Myocyte (in vitro differentiated cells): ENCODE results near the gene PGD. TPM values are rescaled to one million over a fixed set of nuclear protein-coding genes. Genes with fewer than 3 reads are reported as not detected.

ENCODE experiments used
- total RNA-seq: library from RNA; depleted of rRNA; stranded (reverse); fragments of >200 nt; gene quantifications from 2 replicates; pipeline ENCODE4 v1.2.3, GENCODE V29; 2014

Gene PGD
- total RNA-seq, 1 donor from 2014 or later = 165 TPM

Other genes starting within 250 kb of the PGD start
- 135 and 155 TPM in 2 replicates for gene KIF1B, start 188.5 kb upstream of the PGD start, total RNA-seq
- gene CENPS, start 31.4 kb downstream of the PGD start, total RNA-seq = 4.0 and 4.7 TPM in 2 replicates
- not detected in 2 replicates for gene CORT, start 51.0 kb downstream of the PGD start, total RNA-seq
- gene DFFA, start 73.5 kb downstream of the PGD start, total RNA-seq = 17.2 and 27.1 TPM in 2 replicates
- 11.5 and 15.0 TPM in 2 replicates for gene PEX14, start 75.9 kb downstream of the PGD start, total RNA-seq